HG02610 (cell line): ENCODE results near the gene BCAS4.

ENCODE experiments used
- ATAC-seq: cut with Tn5 transposase; IDR thresholded peaks from one replicate; pipeline ENCODE4 v1.9.1; 2021; ENCODE audit warnings: mild to moderate bottlenecking, moderate library complexity; ENCODE audit not compliant: unreplicated experiment

Gene BCAS4

DNA sequence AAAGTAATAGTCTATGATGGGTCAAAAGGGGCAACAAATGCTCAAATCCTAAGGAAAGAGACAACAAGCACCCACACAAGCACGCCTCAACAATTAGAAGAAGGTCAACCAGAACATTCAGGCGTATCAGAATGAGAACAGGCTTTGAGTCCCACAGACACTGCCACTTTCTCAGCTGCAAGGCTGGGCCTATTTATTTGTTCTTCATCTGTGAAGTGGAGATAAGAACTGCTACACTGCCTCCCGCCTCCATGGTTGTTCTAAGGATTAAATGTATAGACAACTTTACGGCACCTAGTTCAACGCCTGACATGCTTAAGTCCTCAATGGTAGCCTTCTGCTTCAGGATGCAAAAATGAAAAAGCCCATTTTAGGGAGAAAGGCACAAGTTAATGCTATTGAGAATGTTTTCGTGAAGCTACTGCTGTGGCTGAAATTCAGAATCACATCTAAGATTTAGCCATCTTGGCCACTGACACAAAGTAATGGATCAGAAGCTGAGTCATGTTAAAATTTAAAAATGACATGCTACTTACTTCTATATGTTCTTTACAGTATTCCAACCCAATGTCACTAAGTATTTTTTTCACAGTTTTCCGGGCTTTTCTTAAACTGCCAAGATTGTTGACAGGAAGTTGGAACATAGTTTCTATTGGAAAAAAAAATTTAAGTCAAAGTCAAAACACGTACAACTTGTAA lies 108.6 kb downstream of the BCAS4 start:
- ATAC-seq = no peak

DNA sequence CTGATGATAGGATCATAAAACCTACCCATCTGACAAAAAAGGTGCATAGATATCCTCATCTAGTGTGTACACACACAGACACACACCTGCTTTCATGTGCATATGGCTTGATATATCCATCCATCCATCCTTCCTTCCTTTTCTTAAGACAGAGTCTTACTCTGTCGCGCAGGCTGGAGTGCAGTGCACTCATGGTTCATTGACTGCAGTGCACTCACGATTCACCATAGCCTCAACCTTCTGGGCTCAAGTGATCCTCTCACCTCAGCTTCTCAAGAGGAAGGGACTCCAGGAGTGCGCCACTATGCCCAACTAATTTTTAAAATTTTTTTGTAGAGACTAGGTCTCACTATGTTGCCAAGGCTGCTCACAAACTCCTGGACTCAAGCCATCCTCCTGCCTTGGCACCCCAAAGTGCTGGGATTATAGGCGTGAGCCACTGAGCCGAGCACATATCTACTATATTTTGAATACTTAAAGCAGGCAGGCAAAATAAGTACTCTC lies 109.3 kb downstream of the BCAS4 start:
- no peak for ATAC-seq

DNA sequence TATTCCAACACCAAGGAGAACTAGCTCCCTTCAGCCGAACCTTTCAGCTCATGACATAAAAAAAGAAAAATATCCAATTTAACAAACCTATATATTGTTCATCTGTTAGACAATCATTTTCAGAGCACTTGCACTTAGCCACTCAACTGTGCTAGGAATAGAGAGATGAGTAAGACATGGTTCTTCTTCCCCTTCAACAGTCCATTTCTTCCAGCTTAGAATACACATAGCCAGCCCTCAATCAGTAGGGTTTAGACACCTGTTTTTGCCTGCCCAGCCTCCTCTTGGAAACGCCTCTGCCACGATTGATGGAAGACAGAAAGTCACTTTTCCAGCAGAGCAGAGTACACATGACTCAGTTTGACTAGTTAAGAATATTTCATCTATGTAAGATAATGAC lies 114.6 kb downstream of the BCAS4 start:
- ATAC-seq = no peak

DNA sequence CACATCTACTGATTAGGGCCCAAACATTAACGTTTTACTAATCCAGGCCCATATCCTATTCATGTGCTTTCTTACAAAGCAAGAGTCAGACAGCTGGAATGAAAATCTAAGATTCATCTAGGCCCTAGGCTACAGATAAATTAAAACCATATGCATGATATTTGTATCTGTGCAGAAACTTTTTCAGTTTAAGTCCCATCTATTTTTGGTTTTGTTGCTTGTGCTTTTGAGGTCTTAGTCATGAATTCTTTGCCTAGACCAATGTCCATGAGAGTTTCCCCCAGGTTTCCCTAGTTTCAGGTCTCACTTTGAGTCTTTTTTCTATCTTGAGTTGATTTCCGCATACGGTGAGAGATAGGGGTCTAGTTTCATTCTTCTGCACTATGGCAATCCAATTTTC lies 116.2 kb downstream of the BCAS4 start:
- no peak for ATAC-seq

DNA sequence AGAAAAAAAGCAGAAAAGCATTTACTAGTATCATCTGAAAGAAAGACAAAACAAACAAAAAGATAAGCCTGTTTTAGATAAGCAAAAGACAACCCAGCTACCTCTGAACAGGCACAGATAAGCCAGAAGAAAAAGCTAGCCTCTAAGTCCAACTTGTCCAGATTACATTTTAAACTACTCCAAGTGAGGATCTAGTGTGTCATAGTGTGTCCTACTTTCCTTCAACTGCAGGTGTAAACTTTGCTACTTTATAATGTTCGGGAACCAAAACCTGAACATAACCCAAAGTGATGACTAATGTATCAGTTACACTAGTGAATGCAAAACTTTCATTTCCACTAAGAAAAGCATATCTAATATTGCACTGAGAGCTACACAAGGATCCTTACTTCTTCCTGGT lies 116.9 kb downstream of the BCAS4 start:
- peak; percentile 34 for ATAC-seq

DNA sequence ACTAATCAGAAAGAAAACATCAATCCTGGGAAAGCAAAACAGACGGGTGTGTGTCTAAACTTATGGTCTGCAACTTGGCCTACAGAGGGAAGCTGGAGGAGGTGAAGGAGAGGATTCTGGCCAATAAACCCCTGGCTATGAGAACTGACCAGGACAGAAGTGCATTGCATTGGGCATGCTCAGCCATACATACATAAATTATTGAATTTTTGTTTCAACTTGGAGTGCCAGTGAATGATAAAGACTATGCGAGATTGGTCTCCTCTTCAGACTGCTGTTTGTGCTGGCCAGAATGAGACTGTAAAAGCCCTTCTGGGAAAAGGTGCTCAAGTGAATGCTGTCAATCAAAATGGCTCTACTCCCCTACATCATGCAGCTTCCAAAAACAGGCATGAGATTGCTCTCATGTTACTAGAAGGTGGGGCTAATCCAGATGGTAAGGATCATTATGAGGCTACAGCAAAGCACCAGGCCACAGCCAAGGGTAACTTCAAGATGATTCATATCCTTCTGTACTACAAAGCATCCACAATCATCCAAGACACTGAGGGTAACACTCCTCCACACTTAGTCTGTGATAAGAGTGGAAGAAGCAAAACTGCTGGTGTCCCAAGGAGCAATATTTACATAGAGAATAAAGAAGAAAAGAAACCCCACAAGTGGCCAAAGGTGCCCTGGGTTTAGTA lies 119.0 kb downstream of the BCAS4 start:
- peak; percentile 68 for ATAC-seq

DNA sequence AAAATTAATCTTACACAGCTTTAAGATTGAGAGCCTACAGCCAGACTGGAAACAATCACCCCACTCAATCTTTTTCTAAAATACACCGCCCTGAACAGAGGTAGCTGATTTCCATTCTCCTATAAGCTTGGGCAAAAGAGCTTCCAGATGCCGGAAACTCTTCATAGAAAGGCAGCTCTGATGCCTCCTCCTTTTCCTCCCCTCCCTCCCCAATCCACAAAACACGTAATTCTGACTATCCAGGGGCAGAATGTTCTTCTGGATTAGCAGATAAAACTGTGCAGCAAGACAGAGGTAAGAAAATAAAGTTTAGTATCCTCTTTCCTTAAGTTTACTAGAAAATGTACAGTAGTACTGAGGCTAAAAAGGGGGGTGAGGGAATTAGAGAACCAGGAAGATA lies 120.6 kb downstream of the BCAS4 start:
- ATAC-seq = no peak

DNA sequence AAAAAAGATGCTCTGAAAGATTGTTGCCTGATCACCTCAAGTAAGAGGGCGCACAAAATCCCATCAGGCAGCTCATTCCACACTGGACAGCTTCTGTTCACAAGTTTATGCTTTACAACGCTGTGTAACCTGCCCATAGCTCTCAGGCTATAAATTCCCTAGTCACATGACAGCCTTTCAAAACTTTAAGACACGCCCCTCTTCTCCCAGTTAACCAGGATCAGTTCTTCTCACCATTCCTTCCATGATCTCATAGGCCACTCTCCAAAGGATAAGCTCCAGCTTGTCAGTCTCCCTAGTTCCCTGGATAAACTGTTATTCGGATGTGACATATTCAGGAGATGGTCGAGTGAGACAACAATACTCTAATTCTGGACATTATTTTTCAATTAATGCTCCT lies 121.4 kb downstream of the BCAS4 start:
- ATAC-seq = no peak

DNA sequence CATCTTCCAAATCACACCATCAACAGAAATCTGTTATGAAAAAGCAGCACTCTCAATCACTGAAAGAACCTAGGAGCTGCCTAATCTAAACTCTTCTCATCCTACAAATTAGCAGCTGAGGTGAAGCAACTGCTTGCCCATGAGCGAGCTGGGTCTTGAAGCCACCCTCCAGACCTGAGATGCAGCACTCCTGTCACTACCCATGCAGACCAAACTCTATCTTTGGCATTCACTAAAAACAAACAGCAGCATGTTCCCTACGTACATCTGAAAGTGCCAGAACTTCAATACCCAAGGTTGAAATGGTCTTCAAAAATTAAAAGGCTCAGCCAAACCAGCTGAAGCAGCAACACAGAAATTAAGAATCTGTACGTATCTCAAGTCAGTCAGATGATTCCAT lies 122.1 kb downstream of the BCAS4 start:
- ATAC-seq = no peak

DNA sequence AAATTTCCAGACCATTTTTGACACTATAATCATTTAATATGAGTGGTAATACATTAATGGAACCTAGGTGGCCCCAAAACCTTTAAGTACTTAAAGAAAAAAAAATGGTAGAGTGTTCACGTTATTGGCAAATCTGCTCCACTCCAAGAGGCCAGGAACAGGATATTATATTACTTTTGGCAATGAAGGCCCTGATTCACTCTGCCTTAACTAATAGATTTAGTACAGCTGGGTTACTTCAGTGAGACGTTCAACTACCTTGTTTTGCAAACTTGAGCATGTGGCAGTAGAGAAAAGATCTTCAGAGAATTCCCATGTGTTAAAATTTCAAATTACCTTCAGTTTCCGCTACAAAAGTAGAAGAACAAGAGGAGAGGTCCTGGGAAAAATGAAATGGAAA lies 123.5 kb downstream of the BCAS4 start:
- no peak for ATAC-seq

DNA sequence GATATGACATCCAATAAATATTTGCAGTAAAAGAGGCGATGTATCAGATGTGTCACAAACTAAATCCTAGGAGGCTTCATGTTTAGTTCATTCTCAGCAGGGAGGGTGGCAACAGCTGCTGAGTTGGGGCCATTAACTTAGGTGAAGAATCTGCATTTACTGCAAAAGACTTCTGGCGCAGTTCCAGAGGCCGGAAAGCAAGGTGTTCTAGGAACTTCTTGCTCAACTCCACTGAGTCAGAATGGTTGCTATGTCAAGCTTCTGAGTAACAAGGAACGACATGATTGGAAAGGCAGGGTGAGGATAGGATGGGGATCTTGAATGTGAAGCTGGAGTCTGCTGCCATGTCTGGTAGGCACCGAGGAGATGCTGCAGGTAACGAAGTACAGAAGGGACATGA lies 124.7 kb downstream of the BCAS4 start:
- ATAC-seq = no peak

DNA sequence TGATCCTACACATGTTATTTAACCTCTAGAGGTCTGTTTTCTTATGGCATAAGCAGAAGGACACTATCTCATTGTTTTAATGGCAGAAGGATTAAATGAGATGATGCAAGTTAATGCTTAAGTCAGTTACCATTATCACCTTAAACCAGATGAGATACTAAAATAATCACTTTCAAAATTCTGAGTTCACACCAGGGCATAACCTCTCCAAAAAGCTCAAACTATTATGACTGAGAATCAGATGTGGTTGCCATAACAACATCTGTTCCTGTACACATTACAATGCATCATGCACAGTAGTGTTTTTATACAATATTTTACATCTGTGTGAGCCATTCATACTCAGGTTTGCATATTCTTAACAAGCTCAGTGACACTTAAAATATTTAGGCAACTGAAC lies 126.1 kb downstream of the BCAS4 start:
- no peak for ATAC-seq

DNA sequence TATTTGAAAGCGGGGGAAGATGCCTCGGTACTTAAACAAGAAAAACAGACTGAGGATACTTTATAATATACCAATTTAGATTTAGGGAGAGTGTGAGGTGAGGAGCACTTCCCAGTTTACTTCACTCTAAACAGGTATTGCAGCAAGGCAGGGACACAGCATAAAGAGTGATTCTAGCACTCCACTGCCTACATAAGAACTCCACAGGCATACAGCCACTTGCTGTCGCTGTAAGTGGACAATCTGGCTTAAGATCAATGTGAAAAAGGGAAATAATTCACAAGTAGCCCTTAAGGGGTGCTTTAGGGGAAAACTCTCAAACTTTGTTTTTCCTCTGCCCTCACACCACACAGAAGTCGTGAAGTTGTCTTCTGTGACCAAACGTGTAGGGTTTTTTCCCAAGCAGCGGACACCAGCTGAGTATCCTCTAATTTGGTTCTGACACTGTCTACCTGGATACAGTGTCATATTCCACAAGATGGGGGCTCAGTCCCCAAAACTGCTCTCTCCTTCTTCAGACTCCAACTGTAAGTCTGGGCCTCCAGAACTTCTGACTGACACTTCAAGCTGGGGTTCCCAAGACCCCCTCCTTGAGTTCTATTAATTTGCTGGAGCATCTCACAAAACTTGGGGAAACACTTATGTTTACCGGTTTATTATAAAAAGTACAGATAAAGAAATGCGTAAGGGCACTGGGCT lies 127.1 kb downstream of the BCAS4 start:
- no peak for ATAC-seq

DNA sequence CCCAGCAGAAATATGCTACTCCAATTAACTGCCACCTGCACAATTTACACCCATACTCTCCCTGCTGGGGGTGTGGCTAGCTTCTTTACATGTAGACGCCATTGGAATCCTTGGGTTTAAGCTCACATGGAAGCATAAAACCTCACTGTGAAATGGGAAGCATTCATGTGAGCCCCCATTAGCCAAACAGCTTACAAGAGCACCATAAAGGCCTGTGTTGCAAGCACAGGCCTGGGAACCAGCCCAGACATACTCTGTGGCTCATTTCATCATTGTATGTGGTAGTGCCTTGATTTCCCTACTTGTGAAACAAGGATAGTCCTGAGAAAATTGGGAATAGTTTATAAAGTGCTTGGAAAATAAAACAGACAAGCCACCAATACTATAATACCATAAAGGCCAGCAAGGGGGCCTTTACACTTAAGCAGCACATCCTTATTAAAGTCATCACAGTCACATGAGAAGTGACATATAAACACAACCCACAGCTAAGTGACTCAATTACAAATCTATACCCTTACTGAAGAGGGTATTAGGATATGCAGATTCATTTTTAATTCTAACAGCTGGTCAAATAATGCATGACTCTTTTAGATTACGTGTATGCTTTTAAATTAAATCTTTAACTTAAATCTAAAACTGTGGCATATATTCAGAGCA lies 129.5 kb downstream of the BCAS4 start:
- ATAC-seq = no peak

DNA sequence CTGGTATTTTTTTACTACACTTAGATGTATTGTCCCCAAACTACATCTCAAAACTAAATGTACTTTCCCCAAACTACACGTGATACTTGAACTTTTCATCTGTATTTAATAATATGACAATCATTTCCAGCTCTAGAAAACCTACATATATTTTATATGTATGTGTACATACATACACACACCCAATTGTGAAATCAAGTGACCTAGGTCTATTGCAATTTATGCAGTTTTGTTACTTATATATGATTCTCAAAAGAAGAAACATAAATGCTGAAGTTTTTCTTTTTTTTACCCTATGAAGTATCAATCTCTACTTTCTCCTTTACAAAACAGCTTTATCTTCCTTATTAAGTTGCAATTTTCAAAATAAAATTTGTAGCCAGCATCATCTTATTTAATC lies 131.7 kb downstream of the BCAS4 start:
- no peak for ATAC-seq
